ENCODE data around the gene CFLAR.
"Not testable (repeated sequence)": the region's sequence is repeated elsewhere in the genome, so short reads cannot be mapped to it uniquely, and the experiment has no call there.

The CFLAR gene

DNA sequence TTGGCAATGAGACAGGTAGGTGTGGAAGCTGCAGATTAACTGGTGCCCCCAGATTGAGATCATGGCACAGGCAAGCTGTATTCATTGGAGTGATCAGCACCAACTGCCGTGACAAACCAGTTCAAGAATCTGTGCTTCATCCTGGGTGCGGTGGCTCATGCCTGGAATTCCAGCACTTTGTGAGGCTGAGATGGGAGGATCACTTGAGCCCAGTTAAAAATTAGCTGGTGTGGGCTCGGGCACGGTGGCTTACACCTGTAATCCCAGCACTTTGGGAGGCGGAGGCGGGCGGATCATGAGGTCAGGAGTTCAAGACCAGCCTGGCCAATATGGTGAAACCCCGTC, 33.8 kb downstream of the CFLAR start:
- not testable (repeated sequence) for DNase-seq

GRCh38 chr2:201150454-201151020, 34.6 kb downstream of the CFLAR start:
- no peak for DNase-seq

- no peak for DNase-seq
Measured at GRCh38 chr2:201151127-201151981, 35.4 kb downstream of the CFLAR start.

DNA sequence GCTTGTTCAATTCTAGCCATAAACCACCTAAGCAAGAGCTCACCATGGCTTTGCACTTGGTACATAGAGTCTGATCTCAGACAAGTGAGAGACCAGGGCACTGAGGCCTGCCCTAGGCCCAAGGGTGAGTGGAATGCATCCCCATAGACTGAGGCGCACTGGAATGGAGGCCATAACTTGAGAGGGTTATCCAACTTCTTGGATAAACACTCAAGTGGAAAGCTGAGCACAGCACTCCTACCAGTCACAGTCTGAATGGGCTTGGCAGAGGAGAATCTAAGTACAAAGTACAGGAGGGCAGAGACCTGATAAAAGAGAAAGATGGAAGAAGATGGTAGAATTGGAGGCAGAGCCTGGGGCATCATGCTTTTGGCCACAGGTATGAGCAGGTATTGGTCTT, 36.6 kb downstream of the CFLAR start:
- DNase-seq = no peak

DNA sequence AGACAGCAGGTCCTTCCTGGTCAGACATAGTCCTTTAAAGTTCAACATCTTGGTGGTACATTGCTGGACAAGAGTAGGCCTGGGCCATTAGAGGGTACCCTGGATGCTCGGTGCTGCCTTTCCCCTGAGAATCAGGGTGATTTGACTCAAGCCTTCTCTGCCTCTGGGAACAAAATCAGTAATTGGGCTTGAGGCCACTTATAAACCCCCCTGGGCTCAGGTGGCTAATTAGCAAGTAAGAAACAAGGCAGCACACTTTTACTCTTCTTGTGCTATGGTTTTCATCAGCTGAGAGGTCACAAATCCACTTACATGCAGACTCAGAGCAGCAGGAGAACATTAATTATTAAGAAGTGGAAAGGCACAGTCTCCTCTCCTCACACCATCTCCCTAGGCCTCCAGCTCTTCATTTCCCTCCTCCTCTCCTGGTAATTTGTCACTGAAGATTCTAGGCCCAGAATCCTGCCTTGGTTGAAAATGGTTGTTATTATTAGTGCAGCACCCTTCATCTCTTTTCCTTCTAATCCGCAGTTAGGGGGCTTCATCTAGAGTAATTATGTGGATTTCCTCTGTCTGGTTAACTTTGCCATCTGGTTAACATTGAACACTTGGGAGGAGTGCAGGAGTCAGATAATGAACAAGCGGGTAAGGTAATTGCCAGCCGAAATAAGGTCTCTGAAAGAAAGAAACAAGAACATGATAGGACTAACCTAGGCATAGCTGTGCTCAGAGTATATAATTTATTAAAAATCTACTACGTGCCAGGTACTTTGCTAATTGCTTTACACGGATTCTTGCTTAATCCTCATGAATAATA, 37.2 kb downstream of the CFLAR start:
- no peak for DNase-seq

GRCh38 chr2:201154615-201155399, 38.8 kb downstream of the CFLAR start:
- DNase-seq = no peak

DNA sequence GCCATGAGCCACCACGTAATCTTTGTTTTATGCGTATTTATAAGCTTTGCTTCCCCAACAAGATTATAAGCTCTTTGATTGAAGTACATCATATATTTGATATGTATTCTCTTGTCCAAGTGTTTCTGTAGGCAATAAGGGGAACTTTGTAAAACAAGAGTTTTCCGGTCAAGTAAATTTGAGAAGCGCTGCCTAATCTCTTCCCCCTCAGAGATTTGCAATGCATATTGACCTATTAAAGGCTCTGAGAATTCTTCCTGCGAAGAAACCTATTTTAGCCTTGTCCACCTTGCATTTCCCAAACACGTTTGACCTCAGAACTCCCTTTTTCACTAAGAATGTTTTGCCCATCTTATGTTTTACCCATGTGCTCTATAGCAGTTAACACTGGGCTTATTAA, 40.1 kb downstream of the CFLAR start:
- no peak for DNase-seq

GRCh38 chr2:201156640-201157039, 40.7 kb downstream of the CFLAR start:
- DNase-seq = no peak

GRCh38 chr2:201157694-201158093, 41.7 kb downstream of the CFLAR start:
- DNase-seq = no peak

GRCh38 chr2:201158111-201158929, 42.4 kb downstream of the CFLAR start:
- DNase-seq = no peak

- DNase-seq = no peak
Measured at GRCh38 chr2:201164166-201164565, 48.2 kb downstream of the CFLAR start.

GRCh38 chr2:201167546-201167945, 51.6 kb downstream of the CFLAR start:
- no peak for DNase-seq

DNA sequence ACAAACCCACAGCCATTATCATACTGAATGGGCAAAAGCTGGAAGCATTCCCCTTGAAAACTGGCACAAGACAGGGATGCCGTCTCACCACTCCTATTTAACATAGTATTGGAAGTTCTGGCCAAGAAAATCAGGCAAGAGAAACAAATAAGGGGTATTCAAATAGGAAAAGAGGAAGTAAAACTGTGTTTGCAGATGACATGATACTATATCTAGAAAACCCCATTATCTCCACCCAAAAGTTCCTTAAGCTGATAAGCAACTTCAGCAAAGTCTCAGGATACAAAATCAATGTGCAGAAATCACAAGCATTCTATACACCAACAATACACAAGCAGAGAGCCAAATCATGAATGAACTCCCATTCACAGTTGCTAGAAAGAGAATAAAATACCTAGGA, 52.5 kb downstream of the CFLAR start:
- not testable (repeated sequence) for DNase-seq

GRCh38 chr2:201171259-201171814, 55.4 kb downstream of the CFLAR start:
- no peak for DNase-seq

DNA sequence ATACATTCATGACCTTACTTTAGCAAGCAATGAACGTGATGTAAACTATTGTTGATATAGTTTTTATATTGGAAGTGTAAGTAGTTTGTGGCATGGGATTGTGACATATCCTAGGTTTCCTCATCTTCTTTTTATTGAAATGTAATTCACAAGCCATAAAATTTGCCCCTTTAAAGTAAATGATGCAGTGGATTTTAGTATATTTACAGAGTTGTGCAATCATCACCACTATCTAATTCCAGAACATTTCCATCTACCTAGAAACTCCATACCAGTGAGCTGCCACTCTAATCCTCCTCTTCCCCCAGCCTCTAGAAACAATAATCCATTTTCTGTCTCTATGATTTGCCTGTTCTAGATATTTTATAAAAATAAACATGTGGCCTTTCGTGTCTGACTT, 56.3 kb downstream of the CFLAR start:
- no peak for DNase-seq

GRCh38 chr2:201174687-201175086, 58.7 kb downstream of the CFLAR start:
- DNase-seq = no peak

GRCh38 chr2:201176081-201176481, 60.1 kb downstream of the CFLAR start:
- no peak for DNase-seq

GRCh38 chr2:201180010-201180409, 64.0 kb downstream of the CFLAR start:
- no peak for DNase-seq

DNA sequence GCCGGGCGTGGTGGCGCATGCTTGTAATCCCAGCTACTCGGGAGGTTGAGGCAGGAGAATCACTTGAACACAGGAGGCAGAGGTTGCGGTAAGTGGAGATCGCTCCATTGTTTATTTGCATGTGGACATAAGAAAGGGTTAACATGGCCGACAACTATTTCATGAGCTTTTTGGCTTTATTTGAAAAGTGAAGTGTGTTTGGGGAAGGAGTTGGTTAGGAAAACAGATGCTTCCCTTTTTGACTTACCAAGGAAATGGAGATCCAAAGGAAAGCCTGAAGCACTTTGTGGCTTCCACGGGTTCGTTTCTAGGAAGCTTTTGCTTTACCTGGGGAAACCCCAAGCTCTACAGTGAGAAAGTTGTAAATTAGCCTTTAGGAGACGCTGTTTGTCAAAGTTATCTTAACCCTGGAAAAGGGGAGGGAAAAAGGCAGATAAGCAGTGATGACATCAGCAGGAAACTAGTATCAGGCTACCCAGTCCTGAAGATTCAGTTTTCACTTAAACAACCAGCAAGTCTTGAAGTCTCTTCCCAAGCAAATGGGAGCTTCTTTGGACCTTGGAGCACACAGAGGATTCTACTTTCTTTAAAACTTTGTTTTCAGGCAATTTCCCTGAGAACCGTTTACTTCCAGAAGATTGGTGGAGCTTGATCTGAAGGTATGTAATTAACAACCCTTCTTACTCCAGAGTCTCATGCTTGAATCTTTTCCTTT, 66.8 kb downstream of the CFLAR start, which contains the start of gene CASP10:
Gene CASP10 (plus strand): TSS at position 492 of the 715 bp plus-strand sequence. CDS start 2,637 bp downstream, outside the sequence.
- DNase-seq = peak in 1 of 2 experiments; percentile 27

- no peak for DNase-seq
Measured at GRCh38 chr2:201183365-201183727, 67.4 kb downstream of the CFLAR start.

DNA sequence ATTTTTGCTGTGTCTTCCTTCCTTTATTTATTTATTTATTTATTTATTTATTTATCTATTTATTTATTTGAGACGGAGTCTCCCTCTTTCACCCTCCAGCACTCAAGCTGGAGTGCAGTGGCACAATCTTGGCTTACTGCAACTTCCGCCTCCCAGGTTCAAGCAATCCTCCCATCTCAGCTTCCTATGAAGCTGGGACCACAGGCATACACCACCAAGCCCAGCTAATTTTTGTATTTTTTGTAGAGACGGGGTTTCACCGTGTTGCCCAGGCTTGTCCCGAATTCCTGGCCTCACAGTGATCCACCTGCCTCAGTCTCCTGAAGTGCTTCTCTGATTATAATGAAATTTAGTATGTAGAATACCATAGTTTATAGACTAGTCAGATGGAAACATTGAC, 67.9 kb downstream of the CFLAR start:
- peak; percentile 13 to 32 for DNase-seq

All from activated CD4-positive, alpha-beta T cell treated with anti-CD3 and anti-CD28 coated beads, Interleukin-2, amount 50 U/mL, for 48 hours (primary cell).